ENCODE data around the gene TXNDC8.

TXNDC8 gene

DNA sequence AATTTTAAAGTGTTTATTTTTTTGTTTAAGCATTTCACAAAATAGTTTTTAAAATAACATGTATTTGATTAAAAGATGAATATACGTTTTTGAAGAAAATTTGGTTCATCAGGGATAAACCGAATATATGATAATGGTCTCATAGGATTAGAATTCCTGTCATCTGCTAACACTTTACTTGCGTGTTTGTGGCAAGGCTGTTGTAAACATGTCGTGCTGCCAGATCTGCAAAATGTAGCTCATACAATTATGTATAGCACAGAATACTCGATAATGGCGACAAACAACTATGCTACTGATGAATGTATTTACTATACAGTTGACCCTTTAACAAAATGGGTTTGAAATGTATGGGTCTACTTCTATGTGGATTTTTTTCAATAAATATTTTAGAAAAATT is 7.2 kb upstream of the TXNDC8 start:
- Histone ChIP-seq H3K36me3 (ENCODE audit: control insufficient read depth, insufficient read depth, low read length) (no peaks in the 10 kb centered on the region), H3K4me3 (ENCODE audit: low read length) (no peak overlapping the region), H3K9me3 (ENCODE audit: control insufficient read depth, low read length) (no peaks in the 10 kb centered on the region), H3K9ac (ENCODE audit: low read length) (no peak overlapping the region), H3K27me3 (ENCODE audit: control insufficient read depth, insufficient read depth, low read length) (no peaks in the 10 kb centered on the region), H3K4me1 (ENCODE audit: control insufficient read depth, insufficient read depth, low read length) (no peaks in the 10 kb centered on the region)

DNA sequence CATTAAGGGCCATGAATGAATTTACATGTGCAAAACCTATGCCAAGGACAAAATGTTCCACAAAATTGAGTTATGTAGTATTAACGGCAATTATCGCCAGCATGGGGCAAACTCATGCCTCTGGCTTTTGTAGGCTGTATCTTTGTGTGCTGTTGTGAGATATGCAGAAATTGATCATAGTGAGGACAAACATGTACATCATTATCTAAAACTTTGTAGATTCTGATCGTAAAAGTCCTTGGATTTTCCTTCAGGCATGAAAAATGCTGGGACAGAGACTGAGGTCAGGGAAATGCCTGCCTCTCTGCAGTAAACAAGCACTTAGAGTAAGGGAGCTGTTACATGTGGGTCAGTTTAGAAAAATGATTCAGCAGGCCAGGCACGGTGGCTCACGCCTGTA is 5.9 kb upstream of the TXNDC8 start:
- Histone ChIP-seq H3K9me3 (ENCODE audit: control insufficient read depth, low read length) (no peaks in the 10 kb centered on the region), H3K27me3 (ENCODE audit: control insufficient read depth, insufficient read depth, low read length) (no peaks in the 10 kb centered on the region), H3K4me3 (ENCODE audit: low read length) (no peak overlapping the region), H3K4me1 (ENCODE audit: control insufficient read depth, insufficient read depth, low read length) (no peaks in the 10 kb centered on the region), H3K36me3 (ENCODE audit: control insufficient read depth, insufficient read depth, low read length) (no peaks in the 10 kb centered on the region), H3K9ac (ENCODE audit: low read length) (no peak overlapping the region)

DNA sequence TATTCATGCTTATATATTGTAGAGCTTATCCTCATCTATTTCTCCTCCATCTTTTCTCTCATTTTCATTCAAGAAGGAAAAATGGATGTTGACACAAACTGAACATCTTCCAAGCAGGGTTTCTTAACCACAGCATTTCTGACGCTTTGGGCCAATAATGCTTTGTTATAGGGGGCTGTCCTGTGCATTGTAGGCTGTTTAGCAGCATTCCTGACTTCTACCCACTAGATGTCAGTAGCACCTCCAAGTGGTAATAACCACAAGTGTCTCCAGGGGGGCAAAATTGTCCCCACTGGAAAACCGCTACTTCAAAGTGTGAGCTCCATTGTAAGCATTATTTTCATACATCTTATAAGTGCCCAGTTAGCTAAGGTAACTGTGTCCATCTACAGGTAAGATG is 2.6 kb upstream of the TXNDC8 start:
- no peak overlapping the region for H3K9ac ChIP-seq (ENCODE audit: low read length)
- H3K36me3 ChIP-seq (ENCODE audit: control insufficient read depth, insufficient read depth, low read length) = no peaks in the 10 kb centered on the region
- no peaks in the 10 kb centered on the region for H3K4me1 ChIP-seq (ENCODE audit: control insufficient read depth, insufficient read depth, low read length)
- H3K9me3 ChIP-seq (ENCODE audit: control insufficient read depth, low read length) = no peaks in the 10 kb centered on the region
- no peaks in the 10 kb centered on the region for H3K27me3 ChIP-seq (ENCODE audit: control insufficient read depth, insufficient read depth, low read length)
- H3K4me3 ChIP-seq (ENCODE audit: low read length) = no peak overlapping the region

DNA sequence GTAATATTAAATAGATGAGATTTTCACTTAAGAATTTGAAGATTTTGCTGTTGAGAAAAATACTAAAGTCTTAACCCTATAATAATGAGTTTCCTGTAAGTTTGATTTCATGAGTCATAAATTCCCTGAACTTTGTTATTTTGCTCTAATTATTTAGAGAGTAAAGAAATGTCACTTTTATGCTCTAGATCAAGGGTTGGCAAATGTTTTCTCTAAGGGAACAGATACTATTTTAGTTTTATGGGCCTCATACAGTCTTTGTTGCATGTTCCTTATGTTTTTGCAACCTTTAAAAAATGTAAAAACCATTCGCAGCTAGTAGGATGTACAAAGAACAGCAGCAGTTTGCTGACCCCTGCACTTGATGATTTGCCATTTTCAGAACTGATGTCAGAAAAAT is 480 bp upstream of the TXNDC8 start:
- Histone ChIP-seq H3K9me3 (ENCODE audit: control insufficient read depth, low read length) (no peaks in the 10 kb centered on the region), H3K4me1 (ENCODE audit: control insufficient read depth, insufficient read depth, low read length) (no peaks in the 10 kb centered on the region), H3K9ac (ENCODE audit: low read length) (no peak overlapping the region), H3K27me3 (ENCODE audit: control insufficient read depth, insufficient read depth, low read length) (peaks cover 5% of the 10 kb centered on the region), H3K4me3 (ENCODE audit: low read length) (no peak overlapping the region), H3K36me3 (ENCODE audit: control insufficient read depth, insufficient read depth, low read length) (no peaks in the 10 kb centered on the region)

DNA sequence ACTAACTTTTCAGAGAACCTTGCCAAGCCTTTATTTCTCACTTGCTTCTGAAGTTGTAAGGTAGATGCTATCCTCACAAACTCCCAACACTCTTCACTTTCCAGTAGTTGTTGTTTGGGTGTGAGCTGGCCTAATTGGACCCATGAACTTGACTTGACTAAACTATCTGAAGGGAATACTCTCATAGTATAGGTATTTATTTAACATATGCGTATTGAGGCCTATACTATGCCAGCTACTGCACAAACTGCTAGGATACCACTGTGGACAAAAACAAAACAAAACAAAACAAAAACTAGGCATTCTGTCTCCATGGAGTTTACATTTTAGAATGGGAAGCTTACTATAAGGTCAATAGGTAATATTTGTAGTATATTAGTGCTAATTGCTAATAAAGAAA is 1.3 kb downstream of the TXNDC8 start:
- Histone ChIP-seq H3K27me3 (ENCODE audit: control insufficient read depth, insufficient read depth, low read length) (peaks cover 5% of the 10 kb centered on the region), H3K36me3 (ENCODE audit: control insufficient read depth, insufficient read depth, low read length) (no peaks in the 10 kb centered on the region), H3K9ac (ENCODE audit: low read length) (no peak overlapping the region), H3K9me3 (ENCODE audit: control insufficient read depth, low read length) (no peaks in the 10 kb centered on the region), H3K4me3 (ENCODE audit: low read length) (no peak overlapping the region), H3K4me1 (ENCODE audit: control insufficient read depth, insufficient read depth, low read length) (no peaks in the 10 kb centered on the region)

DNA sequence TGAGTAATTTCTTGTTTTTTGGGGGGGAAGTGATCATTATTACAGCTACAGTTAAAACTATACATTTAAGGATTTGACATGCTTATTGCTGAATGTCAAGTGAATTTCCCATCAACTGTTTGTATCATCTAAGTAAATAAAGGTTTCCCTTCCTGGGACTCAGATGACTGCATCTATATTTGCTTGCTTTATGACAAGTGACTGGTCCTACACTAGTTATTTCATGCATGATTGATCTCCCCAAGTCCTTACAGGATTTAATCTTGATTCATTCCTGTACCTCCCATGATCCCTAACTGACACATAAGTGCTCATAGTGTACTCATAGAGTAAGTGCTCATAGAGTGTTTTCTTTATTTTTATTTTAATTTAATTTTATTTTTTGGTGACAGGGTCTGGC is 2.8 kb downstream of the TXNDC8 start:
- Histone ChIP-seq H3K27me3 (ENCODE audit: control insufficient read depth, insufficient read depth, low read length) (peaks cover 5% of the 10 kb centered on the region), H3K4me1 (ENCODE audit: control insufficient read depth, insufficient read depth, low read length) (no peaks in the 10 kb centered on the region), H3K36me3 (ENCODE audit: control insufficient read depth, insufficient read depth, low read length) (no peaks in the 10 kb centered on the region), H3K9ac (ENCODE audit: low read length) (no peak overlapping the region), H3K4me3 (ENCODE audit: low read length) (no peak overlapping the region), H3K9me3 (ENCODE audit: control insufficient read depth, low read length) (no peaks in the 10 kb centered on the region)

DNA sequence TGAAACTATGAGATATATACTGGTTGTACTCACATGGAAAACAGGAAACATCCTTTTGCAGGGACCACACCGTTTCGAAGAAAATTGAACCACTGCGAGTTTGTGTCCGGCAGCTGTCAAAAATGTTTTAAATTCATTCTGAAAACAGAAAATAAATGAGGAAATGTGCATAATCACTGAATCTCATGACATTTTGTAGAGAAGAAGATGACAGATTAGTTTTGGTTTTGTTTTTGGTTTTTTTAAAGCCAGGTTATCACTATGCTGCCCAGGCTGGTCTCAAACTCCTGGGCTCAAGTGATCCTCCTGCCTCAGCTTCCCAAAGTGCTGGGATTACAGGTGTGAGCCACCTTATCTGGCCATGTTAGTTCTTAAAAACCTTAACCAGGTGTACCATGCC is 3.5 kb downstream of the TXNDC8 start:
- H3K4me1 ChIP-seq (ENCODE audit: control insufficient read depth, insufficient read depth, low read length) = no peaks in the 10 kb centered on the region
- no peak overlapping the region for H3K4me3 ChIP-seq (ENCODE audit: low read length)
- H3K9ac ChIP-seq (ENCODE audit: low read length) = no peak overlapping the region
- H3K27me3 ChIP-seq (ENCODE audit: control insufficient read depth, insufficient read depth, low read length) = peaks cover 5% of the 10 kb centered on the region
- H3K9me3 ChIP-seq (ENCODE audit: control insufficient read depth, low read length) = no peaks in the 10 kb centered on the region
- H3K36me3 ChIP-seq (ENCODE audit: control insufficient read depth, insufficient read depth, low read length) = no peaks in the 10 kb centered on the region

DNA sequence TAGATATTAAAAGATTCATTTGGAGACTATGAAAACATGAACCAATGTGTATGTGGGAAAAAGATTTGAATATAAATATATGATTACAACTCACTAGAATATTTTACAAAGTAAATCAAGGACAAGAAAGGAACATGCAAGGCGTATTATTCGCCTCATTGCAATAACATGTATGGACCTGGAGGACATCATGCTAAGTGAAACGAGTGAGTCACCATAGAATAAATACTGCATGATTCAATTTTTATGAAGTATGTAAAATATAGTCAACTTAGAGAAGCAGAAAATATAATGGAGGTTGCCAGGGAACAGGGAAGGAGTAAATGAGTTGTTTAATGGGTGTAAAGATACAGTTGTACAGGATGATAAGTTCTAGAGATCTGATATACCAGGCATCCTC is 4.9 kb downstream of the TXNDC8 start:
- no peak overlapping the region for H3K9ac ChIP-seq (ENCODE audit: low read length)
- H3K9me3 ChIP-seq (ENCODE audit: control insufficient read depth, low read length) = no peaks in the 10 kb centered on the region
- H3K4me3 ChIP-seq (ENCODE audit: low read length) = no peak overlapping the region
- peaks cover 5% of the 10 kb centered on the region for H3K27me3 ChIP-seq (ENCODE audit: control insufficient read depth, insufficient read depth, low read length)
- no peaks in the 10 kb centered on the region for H3K36me3 ChIP-seq (ENCODE audit: control insufficient read depth, insufficient read depth, low read length)
- H3K4me1 ChIP-seq (ENCODE audit: control insufficient read depth, insufficient read depth, low read length) = no peaks in the 10 kb centered on the region

DNA sequence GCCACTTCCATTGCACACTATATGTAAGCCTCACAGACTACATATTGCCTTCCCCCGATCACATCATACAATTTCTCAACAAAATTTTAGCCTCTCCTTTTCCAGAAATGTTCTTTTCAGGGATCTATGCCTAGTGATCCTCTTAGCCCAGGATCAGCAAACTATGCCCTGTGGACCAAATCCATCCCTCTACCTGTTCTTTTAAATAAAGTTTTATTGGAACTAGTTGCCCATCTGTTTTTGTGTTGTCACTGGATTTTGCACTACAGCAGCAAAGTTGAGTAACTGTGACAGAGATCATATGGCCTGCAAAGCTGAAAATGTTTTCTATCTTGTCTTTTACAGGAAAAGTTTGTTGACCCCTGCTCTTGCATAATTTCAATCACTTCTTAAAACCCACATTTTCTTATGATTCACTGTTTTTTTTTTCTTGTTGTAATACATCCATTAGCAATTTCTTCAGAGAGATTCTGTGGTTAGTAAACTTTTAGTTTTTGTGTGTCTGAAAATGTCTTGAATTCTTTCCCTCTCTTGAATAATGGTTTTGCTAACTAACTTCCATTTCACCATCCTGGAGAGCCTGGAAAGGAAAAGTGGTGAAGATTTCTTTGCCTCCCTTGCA is 7.1 kb downstream of the TXNDC8 start:
- Histone ChIP-seq H3K4me1 (ENCODE audit: control insufficient read depth, insufficient read depth, low read length) (no peaks in the 10 kb centered on the region), H3K4me3 (ENCODE audit: low read length) (no peak overlapping the region), H3K9ac (ENCODE audit: low read length) (no peak overlapping the region), H3K9me3 (ENCODE audit: control insufficient read depth, low read length) (no peaks in the 10 kb centered on the region), H3K36me3 (ENCODE audit: control insufficient read depth, insufficient read depth, low read length) (no peaks in the 10 kb centered on the region), H3K27me3 (ENCODE audit: control insufficient read depth, insufficient read depth, low read length) (peaks cover 5% of the 10 kb centered on the region)

DNA sequence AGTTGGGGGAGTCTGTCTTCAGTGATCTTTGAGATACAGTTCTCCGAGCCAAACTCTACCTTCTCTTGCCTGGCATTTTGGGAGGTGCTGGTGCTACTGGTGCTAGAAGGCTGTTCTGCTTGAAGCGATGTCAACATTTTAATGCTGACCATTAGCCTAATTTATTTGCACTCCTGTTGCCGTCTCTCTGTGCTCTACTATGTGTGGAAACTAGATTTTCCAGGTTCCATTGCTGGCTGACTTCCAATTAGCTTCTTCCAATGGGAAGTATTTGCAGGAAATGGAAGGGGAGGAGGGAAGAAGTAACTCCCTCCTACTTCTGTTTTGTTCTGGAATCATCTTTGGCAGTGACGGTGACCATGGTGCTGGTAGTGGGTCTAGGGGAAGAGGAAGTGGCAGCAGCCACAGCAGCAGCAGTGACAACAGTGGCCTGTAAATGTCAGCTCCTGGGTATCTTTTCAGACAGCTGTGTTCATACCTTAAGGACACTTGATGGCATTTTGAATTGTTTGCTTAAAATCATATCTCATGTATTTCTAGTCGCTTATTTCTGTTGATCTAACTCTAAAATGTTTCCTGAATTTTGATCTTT is 7.9 kb downstream of the TXNDC8 start:
- no peaks in the 10 kb centered on the region for H3K4me1 ChIP-seq (ENCODE audit: control insufficient read depth, insufficient read depth, low read length)
- H3K36me3 ChIP-seq (ENCODE audit: control insufficient read depth, insufficient read depth, low read length) = no peaks in the 10 kb centered on the region
- H3K27me3 ChIP-seq (ENCODE audit: control insufficient read depth, insufficient read depth, low read length) = peaks cover 5% of the 10 kb centered on the region
- no peak overlapping the region for H3K9ac ChIP-seq (ENCODE audit: low read length)
- no peak overlapping the region for H3K4me3 ChIP-seq (ENCODE audit: low read length)
- H3K9me3 ChIP-seq (ENCODE audit: control insufficient read depth, low read length) = no peaks in the 10 kb centered on the region

DNA sequence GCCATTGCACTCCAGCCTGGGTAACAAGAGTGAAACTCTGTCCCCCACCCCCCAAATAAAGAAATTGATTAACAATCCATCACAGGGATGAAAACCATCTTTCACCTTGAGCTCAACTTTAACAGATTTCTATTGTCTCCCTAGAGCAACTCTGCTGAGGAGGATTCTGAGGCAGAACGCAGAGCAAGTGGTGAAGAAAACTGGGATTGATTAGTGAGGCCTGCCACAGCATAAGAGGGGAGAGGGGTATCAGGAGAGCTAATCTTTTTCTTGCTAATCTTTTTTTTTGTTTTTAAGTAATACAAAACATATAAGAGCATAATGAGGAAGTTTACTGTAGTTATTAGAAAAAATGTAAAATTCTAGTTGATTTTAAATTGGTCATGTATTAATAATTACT is 8.9 kb downstream of the TXNDC8 start:
- no peaks in the 10 kb centered on the region for H3K36me3 ChIP-seq (ENCODE audit: control insufficient read depth, insufficient read depth, low read length)
- no peak overlapping the region for H3K4me3 ChIP-seq (ENCODE audit: low read length)
- H3K27me3 ChIP-seq (ENCODE audit: control insufficient read depth, insufficient read depth, low read length) = no peaks in the 10 kb centered on the region
- H3K9me3 ChIP-seq (ENCODE audit: control insufficient read depth, low read length) = no peaks in the 10 kb centered on the region
- no peaks in the 10 kb centered on the region for H3K4me1 ChIP-seq (ENCODE audit: control insufficient read depth, insufficient read depth, low read length)
- no peak overlapping the region for H3K9ac ChIP-seq (ENCODE audit: low read length)

DNA sequence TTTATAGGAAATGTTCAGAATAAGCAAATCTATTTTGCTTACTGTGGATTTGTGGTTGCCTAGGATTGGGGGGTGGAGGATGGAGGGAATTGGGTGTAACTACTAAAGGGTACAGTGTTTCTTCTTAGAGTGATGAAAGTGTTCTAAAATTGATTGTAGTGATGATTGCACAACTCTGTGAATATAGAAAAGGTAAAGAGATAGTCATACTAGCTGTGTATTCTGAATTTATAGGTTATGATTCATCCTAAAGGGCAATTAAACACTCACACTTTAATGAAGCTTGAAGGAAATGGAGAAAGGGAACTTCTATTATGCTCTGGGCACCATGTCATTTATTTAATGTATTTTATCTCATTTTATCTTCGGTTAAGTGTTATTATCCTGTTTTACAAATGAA is 9.9 kb downstream of the TXNDC8 start:
- no peak overlapping the region for H3K4me3 ChIP-seq (ENCODE audit: low read length)
- no peaks in the 10 kb centered on the region for H3K9me3 ChIP-seq (ENCODE audit: control insufficient read depth, low read length)
- H3K9ac ChIP-seq (ENCODE audit: low read length) = no peak overlapping the region
- no peaks in the 10 kb centered on the region for H3K27me3 ChIP-seq (ENCODE audit: control insufficient read depth, insufficient read depth, low read length)
- H3K4me1 ChIP-seq (ENCODE audit: control insufficient read depth, insufficient read depth, low read length) = no peaks in the 10 kb centered on the region
- no peaks in the 10 kb centered on the region for H3K36me3 ChIP-seq (ENCODE audit: control insufficient read depth, insufficient read depth, low read length)

DNA sequence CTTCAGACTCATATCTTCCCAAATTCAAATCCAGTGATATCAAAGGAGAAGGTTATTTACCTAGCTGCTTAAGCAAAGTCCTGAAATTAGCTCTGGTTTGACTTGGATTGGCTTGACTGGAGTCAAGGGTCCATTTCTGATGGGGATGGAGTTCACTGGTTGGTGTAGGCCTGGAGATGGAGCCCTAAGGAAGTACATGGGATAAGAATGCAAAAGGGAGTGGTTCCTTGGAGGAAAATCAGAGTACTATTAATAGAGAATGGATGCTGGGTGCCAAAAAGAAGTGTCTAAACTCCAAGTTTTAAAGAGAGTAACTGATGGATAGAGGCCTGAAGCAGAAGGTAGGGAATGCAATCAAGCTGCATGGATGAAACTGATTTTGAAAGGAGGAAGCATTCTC is 13.8 kb downstream of the TXNDC8 start:
- H3K4me3 ChIP-seq (ENCODE audit: low read length) = no peak overlapping the region
- no peaks in the 10 kb centered on the region for H3K36me3 ChIP-seq (ENCODE audit: control insufficient read depth, insufficient read depth, low read length)
- no peaks in the 10 kb centered on the region for H3K4me1 ChIP-seq (ENCODE audit: control insufficient read depth, insufficient read depth, low read length)
- H3K9me3 ChIP-seq (ENCODE audit: control insufficient read depth, low read length) = no peaks in the 10 kb centered on the region
- H3K9ac ChIP-seq (ENCODE audit: low read length) = no peak overlapping the region
- H3K27me3 ChIP-seq (ENCODE audit: control insufficient read depth, insufficient read depth, low read length) = no peaks in the 10 kb centered on the region

Measured in mucosa of stomach (tissue), 1 donor.